Measurements from ENCODE around the gene RAD51B.

GRCh38 chr14:68495101-68496039, 675.8 kb downstream of the RAD51B start:
- TF ChIP-seq POLR2A (IDR thresholded peaks at IDR 0.05; ENCODE audit: insufficient read depth in 1 of 2, low read depth in 2 of 2, low read length in 2 of 2) (no peak), SIX1 (CRISPR knock-in tag; IDR thresholded peaks at IDR 0.05; ENCODE audit: borderline replicate concordance) (no peak), ELF1 (CRISPR knock-in tag; IDR thresholded peaks at IDR 0.05) (no peak), TP53 (CRISPR knock-in tag; conservative IDR thresholded peaks at IDR 0.05) (no peak), ZBTB38 (CRISPR knock-in tag; IDR thresholded peaks at IDR 0.05) (no peak), CHD2 (IDR thresholded peaks at IDR 0.05; ENCODE audit: low read depth, low read length) (no peak)

Data from HepG2 (cell line).